HG02970 (cell line): ENCODE results near the gene CPSF4L.

Experiments
- ATAC-seq: cut with Tn5 transposase; IDR thresholded peaks from one replicate; pipeline ENCODE4 v1.9.1; 2021; ENCODE audit warnings: mild to moderate bottlenecking, moderate library complexity, moderate number of reproducible peaks; ENCODE audit not compliant: unreplicated experiment, low FRiP score

Gene CPSF4L

DNA sequence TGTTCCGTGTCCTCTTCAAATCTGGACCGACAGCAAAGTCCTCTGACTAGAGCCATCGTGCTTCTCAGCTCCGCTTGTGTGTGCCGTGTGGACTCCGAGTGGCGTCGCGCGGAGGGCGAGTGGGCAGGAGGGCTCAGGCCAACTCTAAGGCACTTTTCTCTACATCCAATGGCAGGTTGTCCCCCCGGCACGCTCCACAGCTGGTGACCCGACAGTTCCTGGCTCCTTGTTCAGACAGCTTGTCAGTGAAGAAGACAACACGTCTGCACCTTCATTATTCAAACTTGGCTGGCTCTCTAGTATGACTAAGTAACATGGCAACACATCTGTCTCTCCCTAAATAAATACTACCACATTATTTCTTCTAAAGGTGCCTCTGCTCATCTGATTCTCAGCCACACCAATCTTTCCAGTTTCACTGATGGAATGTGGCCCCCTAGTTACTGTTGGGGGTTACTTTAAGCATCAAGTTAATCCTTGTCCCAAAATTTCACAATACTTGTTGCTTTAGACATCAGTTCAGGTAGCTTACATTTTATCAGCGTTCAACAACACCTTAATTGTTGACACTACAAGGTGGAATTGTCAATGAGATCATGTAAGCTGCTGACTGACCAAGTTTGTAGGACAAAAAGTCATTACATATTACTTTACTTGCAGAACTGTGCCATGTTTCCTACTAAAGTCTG is 53.4 kb downstream of the CPSF4L start:
- no peak for ATAC-seq

- no peak for ATAC-seq
These were observed 56.2 kb downstream of the CPSF4L start for GRCh38 chr17:73205459-73205961.

DNA sequence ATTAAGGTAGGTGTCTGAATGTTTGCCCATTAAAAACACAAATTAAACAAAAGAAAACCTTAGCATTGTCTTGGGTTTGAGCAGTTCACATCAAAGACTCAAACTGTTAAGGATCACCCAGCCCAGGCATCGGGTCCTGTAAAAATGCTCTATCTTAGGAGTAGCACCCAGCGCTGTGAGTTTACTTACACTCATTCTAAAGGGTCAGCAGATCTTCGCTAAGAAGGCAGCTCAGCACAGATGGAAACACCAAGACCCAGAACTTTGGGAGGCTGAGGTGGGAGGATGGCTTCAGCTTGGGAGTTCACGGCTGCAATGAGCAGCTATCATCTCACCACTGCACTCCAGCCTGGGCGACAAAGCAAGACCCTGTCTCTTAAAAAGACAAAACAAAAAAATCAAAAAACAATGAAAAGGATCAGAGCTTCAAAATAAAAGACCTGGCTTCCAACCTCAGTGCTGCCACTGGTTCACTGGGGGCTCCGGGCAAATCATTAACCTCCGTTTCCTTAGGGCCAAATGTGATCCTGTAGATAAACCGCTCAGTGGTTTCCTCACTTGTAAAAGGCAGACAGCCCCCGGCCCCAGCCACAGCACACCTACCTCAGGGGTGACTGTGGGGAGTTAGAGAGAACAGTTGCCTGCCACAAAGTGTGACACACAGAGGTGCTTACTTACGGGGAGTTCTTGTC is 57.7 kb downstream of the CPSF4L start:
- ATAC-seq: no peak

GRCh38 chr17:73203135-73203787 is 58.4 kb downstream of the CPSF4L start:
- no peak for ATAC-seq

DNA sequence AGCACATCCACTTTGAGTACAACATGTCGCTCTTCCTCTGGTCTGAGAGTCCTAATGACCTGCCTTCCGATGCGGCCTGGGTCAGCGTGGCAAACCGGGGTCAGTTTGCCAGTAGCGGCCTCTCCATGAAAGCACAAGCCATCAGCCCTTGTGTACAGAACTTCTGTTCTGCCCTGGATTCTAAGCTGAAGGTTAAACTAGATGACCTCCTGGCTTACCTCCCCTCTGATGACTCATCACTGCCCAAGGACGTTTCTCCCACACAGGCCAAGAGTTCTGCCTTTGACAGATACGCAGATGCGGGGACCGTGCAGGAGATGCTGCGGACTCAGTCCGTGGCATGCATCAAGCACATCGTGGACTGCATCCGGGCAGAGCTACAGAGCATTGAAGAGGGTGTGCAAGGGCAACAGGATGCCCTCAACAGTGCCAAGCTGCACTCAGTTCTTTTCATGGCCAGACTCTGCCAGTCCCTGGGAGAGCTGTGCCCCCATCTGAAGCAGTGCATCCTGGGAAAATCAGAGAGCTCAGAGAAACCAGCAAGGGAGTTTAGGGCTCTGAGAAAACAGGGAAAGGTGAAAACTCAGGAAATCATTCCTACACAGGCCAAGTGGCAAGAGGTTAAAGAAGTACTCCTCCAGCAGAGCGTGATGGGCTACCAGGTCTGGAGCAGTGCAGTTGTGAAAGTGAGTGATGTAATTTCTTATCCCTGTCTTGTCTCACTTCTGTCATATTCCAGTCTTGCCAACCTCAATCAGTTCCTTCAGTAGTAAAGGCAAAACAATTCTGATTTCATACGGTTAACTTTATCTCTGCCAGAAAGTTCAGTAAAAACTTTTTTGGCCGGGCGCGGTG is 60.2 kb downstream of the CPSF4L start:
- ATAC-seq: no peak

DNA sequence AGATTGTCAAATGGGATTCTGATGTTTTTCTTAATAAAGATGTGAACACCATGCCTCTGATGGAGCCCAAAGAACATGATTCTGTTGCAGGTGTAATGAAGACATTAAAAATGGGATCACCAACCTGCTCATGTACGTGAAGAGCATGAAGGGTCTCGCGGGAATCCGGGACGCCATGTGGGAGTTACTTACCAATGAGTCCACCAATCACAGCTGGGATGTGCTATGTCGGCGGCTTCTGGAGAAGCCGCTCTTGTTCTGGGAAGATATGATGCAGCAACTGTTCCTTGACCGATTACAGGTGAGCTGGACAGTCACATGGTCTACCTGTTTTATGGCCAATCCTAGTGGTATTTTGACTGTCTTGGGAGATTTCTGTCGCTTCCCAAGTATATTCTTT is 61.2 kb downstream of the CPSF4L start:
- ATAC-seq: no peak

DNA sequence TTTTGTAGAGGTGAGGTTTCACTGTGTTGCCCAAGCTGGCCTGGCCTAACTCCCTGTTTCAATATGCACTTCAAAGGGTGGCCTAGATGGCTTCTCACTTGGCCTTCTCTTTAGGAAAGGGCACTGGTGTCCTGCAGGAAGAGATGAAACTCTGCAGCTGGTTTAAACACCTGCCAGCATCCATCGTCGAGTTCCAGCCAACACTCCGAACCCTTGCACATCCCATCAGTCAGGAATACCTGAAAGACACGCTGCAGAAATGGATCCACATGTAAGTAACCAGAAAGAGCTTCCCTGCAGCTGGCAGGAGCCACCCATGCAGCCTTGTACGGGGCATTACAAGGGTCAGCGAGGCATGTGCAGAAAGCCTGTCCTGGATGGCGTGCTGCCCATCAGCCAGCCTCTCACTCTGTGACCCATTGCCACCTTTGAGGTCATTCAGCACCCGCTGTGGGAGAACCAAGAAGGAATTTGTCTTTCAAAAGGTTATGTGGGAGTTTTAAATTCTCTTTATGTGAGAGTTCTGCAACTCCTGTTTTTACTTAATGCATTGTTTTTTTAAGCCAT is 61.8 kb downstream of the CPSF4L start:
- no peak for ATAC-seq

GRCh38 chr17:73198930-73199260 is 62.8 kb downstream of the CPSF4L start:
- no peak for ATAC-seq
